Hepatocyte (in vitro differentiated cells): ENCODE measurements around the gene SH3GL3. TPM values are rescaled to one million over a fixed set of nuclear protein-coding genes. Genes with fewer than 3 reads are reported as not detected.

Experiments used
- DNase-seq: peaks from one replicate; pipeline ENCODE4 v3.0.0-alpha.2; 2016; ENCODE audit warnings: low spot score
- H2AFZ ChIP-seq: fragments of 200-600 bp; sonication (generic); 2 replicates; pipeline ENCODE4 v1.6.0; 2016; ENCODE audit warnings: antibody characterized with exemption, mild to moderate bottlenecking
- H3K27ac ChIP-seq: fragments of 200-600 bp; sonication (generic); 2 replicates; pipeline ENCODE4 v1.5.1; 2016; ENCODE audit warnings: mild to moderate bottlenecking
- H3K27me3 ChIP-seq: fragments of 200-600 bp; sonication (generic); 2 replicates; pipeline ENCODE4 v1.6.1; 2016
- H3K36me3 ChIP-seq: fragments of 200-600 bp; sonication (generic); replicated peaks from 2 replicates; pipeline ENCODE4 v1.5.1; 2016; ENCODE audit warnings: low read depth; ENCODE audit not compliant: insufficient read depth
- H3K4me1 ChIP-seq: fragments of 200-600 bp; sonication (generic); 2 replicates; pipeline ENCODE4 v1.5.1; 2016; ENCODE audit warnings: mild to moderate bottlenecking, moderate library complexity; ENCODE audit not compliant: insufficient read depth
- H3K4me2 ChIP-seq: fragments of 200-600 bp; sonication (generic); 2 replicates; pipeline ENCODE4 v1.6.0; 2016
- H3K4me3 ChIP-seq: fragments of 200-600 bp; sonication (generic); 2 replicates; pipeline ENCODE4 v1.5.1; 2016; ENCODE audit warnings: mild to moderate bottlenecking
- H3K79me2 ChIP-seq: fragments of 200-600 bp; sonication (generic); 2 replicates; pipeline ENCODE4 v1.6.0; 2017; ENCODE audit warnings: mild to moderate bottlenecking
- H3K9me2 ChIP-seq: fragments of 200-600 bp; sonication (generic); replicated peaks from 2 replicates; pipeline ENCODE4 v1.6.0; 2017; ENCODE audit warnings: mild to moderate bottlenecking; ENCODE audit not compliant: insufficient read depth
- H3K9me3 ChIP-seq: fragments of 200-600 bp; sonication (generic); 2 replicates; pipeline ENCODE4 v1.5.1; 2016; ENCODE audit warnings: low read depth, mild to moderate bottlenecking
- H4K20me1 ChIP-seq: fragments of 200-600 bp; sonication (generic); 2 replicates; pipeline ENCODE4 v1.6.0; 2016; ENCODE audit warnings: mild to moderate bottlenecking; ENCODE audit not compliant: insufficient read depth, poor library complexity, severe bottlenecking
- EZH2 ChIP-seq: fragments of 200-600 bp; sonication (generic); IDR thresholded peaks from 2 replicates; pipeline ENCODE4 v1.6.1; 2016; ENCODE audit warnings: antibody characterized with exemption, mild to moderate bottlenecking, borderline replicate concordance
- EZH2phosphoT487 ChIP-seq: fragments of 200-600 bp; sonication (generic); IDR thresholded peaks from one replicate; pipeline ENCODE4 v1.6.1; 2018; ENCODE audit warnings: antibody characterized with exemption, mild to moderate bottlenecking, low read depth, moderate library complexity; ENCODE audit not compliant: unreplicated experiment, severe bottlenecking
- WGBS: methylation state at CpG from one replicate; pipeline ENCODE4 v1.1.6; 2016; ENCODE audit warnings: low lambda C conversion rate; ENCODE audit errors: missing lambda C conversion rate; 5-methylcytosine and 5-hydroxymethylcytosine counted together
- polyA plus RNA-seq: library from polyadenylated mRNA; unstranded; fragments of >200 nt; fragmentation: Nextera tagmentation; extraction: Ambion mirVana; gene quantifications from 2 replicates; pipeline ENCODE4 v1.2.1, GENCODE V29; 2016
- total RNA-seq: library from RNA; depleted of rRNA; stranded (reverse); fragments of >200 nt; gene quantifications from 2 replicates; pipeline ENCODE4 v1.2.3, GENCODE V29; 2014
- TF ChIP-seq, protein P1 (sequence below): fragments of 200-600 bp; sonication (generic); IDR thresholded peaks from 2 replicates; pipeline ENCODE4 v1.5.1; 2016; ENCODE audit warnings: antibody characterized with exemption, mild to moderate bottlenecking; ENCODE audit not compliant: poor library complexity

The SH3GL3 gene
- total and polyA plus RNA-seq, 2 experiments from 2014 or later = 11.1 to 13.9 TPM

DNA sequence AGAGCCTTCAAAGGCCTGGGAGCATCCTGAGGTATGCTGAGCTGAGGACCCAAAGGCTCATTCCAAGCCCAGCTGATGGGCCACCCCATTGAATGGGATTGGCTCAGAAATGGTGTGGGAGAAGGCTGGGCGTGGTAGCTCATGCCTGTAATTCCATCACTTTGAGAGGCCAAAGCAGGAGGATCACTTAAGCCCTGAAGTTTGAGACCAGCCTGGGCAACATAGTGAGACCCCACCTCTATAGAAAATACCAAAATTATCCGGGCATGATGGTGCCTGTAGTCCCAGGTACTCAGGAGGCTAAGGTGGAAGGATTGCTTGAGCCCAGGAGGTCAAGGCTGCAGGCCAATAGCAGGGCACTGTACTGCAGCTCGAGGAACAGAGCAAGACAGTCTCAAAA, 163.0 kb downstream of the SH3GL3 start:
- Histone ChIP-seq H3K79me2 (no peaks in the 10 kb centered on the region), H3K9me2 (no peaks in the 10 kb centered on the region), H2AFZ (no peak overlapping the region), H3K4me2 (no peak overlapping the region), H3K27ac (no peak overlapping the region), H3K4me3 (no peak overlapping the region), H4K20me1 (no peaks in the 10 kb centered on the region), H3K27me3 (no peaks in the 10 kb centered on the region), H3K36me3 (no peaks in the 10 kb centered on the region), H3K4me1 (no peaks in the 10 kb centered on the region), H3K9me3 (no peaks in the 10 kb centered on the region)
- whole genome bisulfite sequencing = 86% methylated on average over 3 of the region's 3 CpGs
- TF ChIP-seq, protein P1, sequence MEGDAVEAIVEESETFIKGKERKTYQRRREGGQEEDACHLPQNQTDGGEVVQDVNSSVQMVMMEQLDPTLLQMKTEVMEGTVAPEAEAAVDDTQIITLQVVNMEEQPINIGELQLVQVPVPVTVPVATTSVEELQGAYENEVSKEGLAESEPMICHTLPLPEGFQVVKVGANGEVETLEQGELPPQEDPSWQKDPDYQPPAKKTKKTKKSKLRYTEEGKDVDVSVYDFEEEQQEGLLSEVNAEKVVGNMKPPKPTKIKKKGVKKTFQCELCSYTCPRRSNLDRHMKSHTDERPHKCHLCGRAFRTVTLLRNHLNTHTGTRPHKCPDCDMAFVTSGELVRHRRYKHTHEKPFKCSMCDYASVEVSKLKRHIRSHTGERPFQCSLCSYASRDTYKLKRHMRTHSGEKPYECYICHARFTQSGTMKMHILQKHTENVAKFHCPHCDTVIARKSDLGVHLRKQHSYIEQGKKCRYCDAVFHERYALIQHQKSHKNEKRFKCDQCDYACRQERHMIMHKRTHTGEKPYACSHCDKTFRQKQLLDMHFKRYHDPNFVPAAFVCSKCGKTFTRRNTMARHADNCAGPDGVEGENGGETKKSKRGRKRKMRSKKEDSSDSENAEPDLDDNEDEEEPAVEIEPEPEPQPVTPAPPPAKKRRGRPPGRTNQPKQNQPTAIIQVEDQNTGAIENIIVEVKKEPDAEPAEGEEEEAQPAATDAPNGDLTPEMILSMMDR = no peak
- TF ChIP-seq EZH2phosphoT487 = no peak
- no peak for TF ChIP-seq EZH2
- DNase-seq = no peak

DNA sequence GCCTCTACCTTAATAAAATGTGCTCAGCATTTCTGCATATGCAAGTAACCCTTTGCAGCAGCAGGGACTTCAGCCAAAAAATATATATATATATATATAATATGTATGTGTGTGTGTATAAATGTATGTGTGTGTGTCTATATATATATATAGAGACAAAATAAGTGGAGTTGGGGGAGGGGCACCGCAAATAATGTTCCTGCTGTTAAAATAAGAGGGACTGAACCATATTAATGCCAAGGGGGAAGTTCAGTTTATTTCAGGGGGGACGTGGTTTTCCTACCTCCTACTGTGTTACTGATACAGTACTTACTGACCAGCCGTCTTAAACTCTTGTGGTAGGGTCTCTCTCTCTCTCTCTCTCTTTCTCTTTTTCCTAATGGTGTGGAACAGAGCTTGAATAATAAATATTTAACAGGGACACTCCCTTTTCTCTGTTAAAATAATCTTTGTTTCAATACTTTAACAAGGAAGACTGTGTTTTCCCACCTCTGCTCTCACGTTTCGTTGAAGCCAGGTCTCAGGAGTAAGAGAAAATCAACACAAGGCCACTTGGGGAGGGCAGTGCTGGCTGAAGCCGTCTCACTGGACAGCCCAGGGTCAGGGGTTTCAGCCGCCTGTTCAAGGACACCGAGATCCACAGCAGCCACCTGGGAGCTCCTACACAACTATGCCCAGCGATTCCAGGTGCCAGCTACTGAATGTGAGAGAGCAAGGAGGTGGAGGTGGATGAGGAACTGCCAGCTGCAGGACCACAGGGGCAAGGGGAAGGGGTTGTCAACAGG, 164.0 kb downstream of the SH3GL3 start:
- no peak for TF ChIP-seq EZH2
- no peak for TF ChIP-seq EZH2phosphoT487
- TF ChIP-seq, protein P1 = no peak
- no peaks in the 10 kb centered on the region for H4K20me1 ChIP-seq
- WGBS = 81% methylated on average over 9 of the region's 9 CpGs
- H3K9me3 ChIP-seq = no peaks in the 10 kb centered on the region
- no peak for DNase-seq
- no peaks in the 10 kb centered on the region for H3K36me3 ChIP-seq
- H3K4me3 ChIP-seq = no peak overlapping the region
- H3K27me3 ChIP-seq = no peaks in the 10 kb centered on the region
- no peaks in the 10 kb centered on the region for H3K79me2 ChIP-seq
- H3K27ac ChIP-seq = no peak overlapping the region
- H3K9me2 ChIP-seq = no peaks in the 10 kb centered on the region
- H2AFZ ChIP-seq = no peak overlapping the region
- no peaks in the 10 kb centered on the region for H3K4me1 ChIP-seq
- no peak overlapping the region for H3K4me2 ChIP-seq

DNA sequence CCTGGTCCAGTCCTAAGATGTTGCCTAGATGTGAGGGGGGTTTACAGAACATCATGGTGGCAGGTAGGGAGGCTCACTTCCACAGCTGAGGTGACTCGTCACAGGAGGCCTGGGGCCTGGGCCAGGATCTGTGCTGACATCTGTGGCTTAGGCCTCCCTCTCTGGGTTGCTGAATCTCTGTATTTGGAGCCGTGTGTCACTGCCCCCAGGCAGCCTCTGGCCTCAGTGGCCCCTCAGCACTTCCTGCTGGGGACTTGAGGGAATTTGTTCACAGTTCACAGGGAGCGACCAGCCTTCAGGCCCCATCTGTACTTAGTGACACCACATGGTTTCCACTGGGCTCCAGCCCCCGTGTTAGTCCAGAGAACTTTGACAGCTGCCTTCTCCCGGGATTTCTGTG, 165.1 kb downstream of the SH3GL3 start:
- no peak overlapping the region for H3K4me3 ChIP-seq
- DNase-seq = no peak
- no peak overlapping the region for H3K27ac ChIP-seq
- no peaks in the 10 kb centered on the region for H4K20me1 ChIP-seq
- no peaks in the 10 kb centered on the region for H3K79me2 ChIP-seq
- H2AFZ ChIP-seq = no peak overlapping the region
- H3K4me2 ChIP-seq = no peak overlapping the region
- H3K9me3 ChIP-seq = no peaks in the 10 kb centered on the region
- WGBS = 88% methylated on average over 5 of the region's 5 CpGs
- no peaks in the 10 kb centered on the region for H3K27me3 ChIP-seq
- H3K4me1 ChIP-seq = no peaks in the 10 kb centered on the region
- TF ChIP-seq, protein P1 = no peak
- TF ChIP-seq EZH2 (no peak), EZH2phosphoT487 (no peak)
- H3K36me3 ChIP-seq = no peaks in the 10 kb centered on the region
- no peaks in the 10 kb centered on the region for H3K9me2 ChIP-seq
